ENCODE data around the gene TMTC2. TPM values are rescaled to one million over a fixed set of nuclear protein-coding genes. Genes with fewer than 3 reads are reported as not detected.

TMTC2 gene
- total RNA-seq, 4 donors from 2014 or later = 19.5 to 35.8 (median 22.9) TPM

DNA sequence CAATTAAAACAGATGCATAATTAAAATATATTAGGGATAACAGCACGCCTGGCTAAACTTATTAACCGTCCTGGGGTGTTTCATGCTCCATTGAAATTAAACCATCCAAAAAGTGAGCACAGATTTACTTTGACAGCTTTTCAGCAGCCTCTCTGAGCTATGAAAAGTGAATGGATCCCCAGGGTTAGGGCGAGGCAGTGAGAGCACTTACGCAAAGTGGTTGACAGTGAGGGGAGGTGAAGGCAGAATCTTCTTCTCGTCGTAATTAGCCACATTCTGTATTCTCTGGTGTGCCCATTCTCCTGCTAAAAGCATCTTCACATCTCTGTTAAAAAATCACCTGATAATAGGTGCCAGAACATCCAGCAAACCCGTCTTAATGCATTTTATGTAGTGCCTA lies 1.9 kb downstream of the TMTC2 start:
- DNase-seq (ENCODE audit: low spot score in 2 of 2) = no peak
- Histone ChIP-seq H3K36me3 (no peaks in the 10 kb centered on the region), H3K4me1 (peaks cover 0 to 28% (median 0%) of the 10 kb centered on the region in 4 donors), H3K9me3 (no peaks in the 10 kb centered on the region), H3K4me3 (peak overlapping the region in 3 of 4 donors; percentile 80 to 92 (median 88)), H3K27ac (peak overlapping the region in 2 of 4 donors; percentile 93 to 98), H3K27me3 (no peaks in the 10 kb centered on the region)
- no peak for TF ChIP-seq POLR2A (IDR thresholded peaks at IDR 0.05)
- TF ChIP-seq, protein P1, sequence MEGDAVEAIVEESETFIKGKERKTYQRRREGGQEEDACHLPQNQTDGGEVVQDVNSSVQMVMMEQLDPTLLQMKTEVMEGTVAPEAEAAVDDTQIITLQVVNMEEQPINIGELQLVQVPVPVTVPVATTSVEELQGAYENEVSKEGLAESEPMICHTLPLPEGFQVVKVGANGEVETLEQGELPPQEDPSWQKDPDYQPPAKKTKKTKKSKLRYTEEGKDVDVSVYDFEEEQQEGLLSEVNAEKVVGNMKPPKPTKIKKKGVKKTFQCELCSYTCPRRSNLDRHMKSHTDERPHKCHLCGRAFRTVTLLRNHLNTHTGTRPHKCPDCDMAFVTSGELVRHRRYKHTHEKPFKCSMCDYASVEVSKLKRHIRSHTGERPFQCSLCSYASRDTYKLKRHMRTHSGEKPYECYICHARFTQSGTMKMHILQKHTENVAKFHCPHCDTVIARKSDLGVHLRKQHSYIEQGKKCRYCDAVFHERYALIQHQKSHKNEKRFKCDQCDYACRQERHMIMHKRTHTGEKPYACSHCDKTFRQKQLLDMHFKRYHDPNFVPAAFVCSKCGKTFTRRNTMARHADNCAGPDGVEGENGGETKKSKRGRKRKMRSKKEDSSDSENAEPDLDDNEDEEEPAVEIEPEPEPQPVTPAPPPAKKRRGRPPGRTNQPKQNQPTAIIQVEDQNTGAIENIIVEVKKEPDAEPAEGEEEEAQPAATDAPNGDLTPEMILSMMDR (IDR thresholded peaks at IDR 0.05) = no peak
- no peak for TF ChIP-seq EP300 (IDR thresholded peaks at IDR 0.05)
- WGBS, 2 donors = 70 to 73% methylated on average over 7 of the region's 7 CpGs

DNA sequence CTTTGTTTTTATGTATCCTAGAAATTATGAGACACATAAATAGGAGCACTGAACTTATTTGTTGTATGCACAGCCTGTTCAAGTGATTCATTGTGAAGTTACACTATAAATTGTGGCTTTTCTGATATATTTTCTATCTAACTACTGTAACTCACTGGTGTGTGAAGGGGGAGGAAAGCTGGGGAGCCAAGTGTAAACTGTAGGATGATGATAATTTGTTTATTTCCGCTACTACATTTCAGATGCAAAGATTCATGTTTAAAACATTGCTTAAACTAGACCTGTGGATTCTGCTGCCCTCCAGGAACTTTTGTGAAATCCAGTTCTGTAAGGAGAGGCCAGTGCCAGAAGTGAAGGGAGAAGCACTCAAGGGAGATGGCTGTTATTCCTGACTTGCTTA lies 3.3 kb downstream of the TMTC2 start:
- Histone ChIP-seq H3K4me1 (peaks cover 0 to 28% (median 0%) of the 10 kb centered on the region in 4 donors), H3K4me3 (no peak overlapping the region)

DNA sequence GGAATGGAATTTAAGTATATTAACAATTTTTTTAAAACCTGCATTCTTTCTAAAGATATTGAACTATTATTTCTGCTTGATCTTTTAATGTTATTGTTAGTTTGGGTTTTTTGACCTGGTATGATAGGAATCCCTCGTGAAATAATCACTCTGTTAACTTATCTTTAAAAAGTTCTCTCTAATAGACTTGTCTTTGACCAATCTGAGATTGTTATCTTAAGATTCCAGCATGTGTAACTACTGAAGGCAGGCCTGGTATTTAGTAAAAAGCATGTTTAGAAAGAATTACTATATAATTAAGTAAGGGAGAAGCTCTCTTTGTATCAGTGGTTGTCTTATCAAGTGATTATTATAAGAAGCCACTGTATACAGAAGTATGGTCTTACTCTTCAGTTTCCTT lies 4.8 kb downstream of the TMTC2 start:
- WGBS, 2 donors = 76 to 81% methylated on average over 1 of the region's 1 CpG
- no peak overlapping the region for H3K27ac ChIP-seq
- H3K36me3 ChIP-seq = no peaks in the 10 kb centered on the region
- no peak overlapping the region for H3K4me3 ChIP-seq
- no peak for DNase-seq (ENCODE audit: low spot score in 2 of 2)
- H3K9me3 ChIP-seq = no peaks in the 10 kb centered on the region
- peaks cover 0 to 20% (median 0%) of the 10 kb centered on the region in 4 donors for H3K4me1 ChIP-seq
- TF ChIP-seq POLR2A (IDR thresholded peaks at IDR 0.05) (no peak), EP300 (IDR thresholded peaks at IDR 0.05) (no peak)
- TF ChIP-seq, protein P1 (IDR thresholded peaks at IDR 0.05) = no peak
- no peaks in the 10 kb centered on the region for H3K27me3 ChIP-seq

More for the DNA sequence above, 3.3 kb downstream of the TMTC2 start:
- DNase-seq (ENCODE audit: low spot score in 2 of 2) = no peak
- TF ChIP-seq POLR2A (IDR thresholded peaks at IDR 0.05) (no peak), EP300 (IDR thresholded peaks at IDR 0.05) (no peak)
- TF ChIP-seq, protein P1 (IDR thresholded peaks at IDR 0.05) = no peak
- Histone ChIP-seq H3K9me3 (no peaks in the 10 kb centered on the region), H3K36me3 (no peaks in the 10 kb centered on the region), H3K27me3 (no peaks in the 10 kb centered on the region), H3K27ac (peak overlapping the region in 1 of 4 donors; percentile 24)
- WGBS, 2 donors = 76 to 89% methylated on average over 1 of the region's 1 CpG

DNA sequence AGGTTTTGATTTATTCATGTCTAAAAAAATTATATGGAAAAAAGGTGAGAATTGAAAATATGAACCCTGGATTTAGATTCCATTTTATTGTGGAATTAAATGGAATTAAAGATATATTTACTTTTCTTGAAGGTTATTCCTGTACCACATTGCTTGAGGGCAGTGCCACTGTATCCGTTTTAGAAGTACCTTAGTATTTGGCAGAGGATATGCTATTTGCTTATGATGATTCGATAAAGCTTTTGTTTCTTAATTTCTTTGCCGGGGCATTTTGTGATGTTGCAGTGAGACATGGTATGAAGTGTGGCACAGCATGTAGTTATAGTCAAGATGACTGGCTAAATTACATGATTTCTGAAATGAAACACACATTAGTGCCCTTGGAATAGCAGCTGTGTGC lies 7.6 kb downstream of the TMTC2 start:
- no peaks in the 10 kb centered on the region for H3K36me3 ChIP-seq
- H3K4me3 ChIP-seq = no peak overlapping the region
- TF ChIP-seq, protein P1 (IDR thresholded peaks at IDR 0.05) = no peak
- WGBS, 2 donors = 91 to 97% methylated on average over 3 of the region's 3 CpGs
- no peaks in the 10 kb centered on the region for H3K27me3 ChIP-seq
- H3K9me3 ChIP-seq = no peaks in the 10 kb centered on the region
- H3K4me1 ChIP-seq = peaks cover 0 to 15% (median 0%) of the 10 kb centered on the region in 4 donors
- no peak for DNase-seq (ENCODE audit: low spot score in 2 of 2)
- H3K27ac ChIP-seq = no peak overlapping the region

DNA sequence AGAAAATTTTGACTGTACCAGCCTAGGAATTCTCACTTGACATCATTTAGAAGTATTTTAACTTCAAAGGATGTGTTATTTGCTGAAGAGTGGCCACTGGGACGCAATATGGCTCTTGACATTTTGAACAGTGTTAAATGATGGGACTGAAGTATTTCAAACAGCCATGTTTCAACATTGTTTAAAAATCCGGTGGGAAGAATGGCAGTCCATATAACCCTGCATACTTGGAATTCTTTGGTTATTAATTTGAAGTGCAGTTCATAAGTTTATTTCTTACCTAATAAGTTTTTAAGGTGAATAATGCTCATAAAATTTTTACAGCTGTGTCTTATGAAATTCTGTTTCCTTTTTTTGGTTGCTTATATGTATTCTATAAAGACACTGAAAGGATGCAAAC lies 8.3 kb downstream of the TMTC2 start:
- Histone ChIP-seq H3K4me3 (no peak overlapping the region), H3K4me1 (peaks cover 0 to 13% (median 0%) of the 10 kb centered on the region in 4 donors), H3K36me3 (no peaks in the 10 kb centered on the region), H3K9me3 (no peaks in the 10 kb centered on the region), H3K27me3 (no peaks in the 10 kb centered on the region), H3K27ac (no peak overlapping the region)
- WGBS, 2 donors = 53 to 59% methylated on average over 2 of the region's 2 CpGs
- TF ChIP-seq POLR2A (IDR thresholded peaks at IDR 0.05) = no peak
- TF ChIP-seq, protein P1 (IDR thresholded peaks at IDR 0.05) = no peak
- no peak for TF ChIP-seq EP300 (IDR thresholded peaks at IDR 0.05)
- DNase-seq (ENCODE audit: low spot score in 2 of 2) = no peak

Measured in tibial nerve (tissue), 4 donors.